Panc1 (cell line): Measurements from ENCODE around the gene IFRD1.

Experiments
- POLR2AphosphoS5 ChIP-seq: IDR thresholded peaks from 2 replicates; pipeline ENCODE4 v1.6.1; 2012; ENCODE audit warnings: mild to moderate bottlenecking, low read depth, low read length, moderate library complexity
- REST ChIP-seq, 2 experiments: IDR thresholded peaks; 2 replicates each; pipeline ENCODE4 v1.6.1; 2011 to 2012; ENCODE audit warnings: low read depth in 2 of 2, control low read depth in 1 of 2, low read length in 1 of 2, mild to moderate bottlenecking in 1 of 2, moderate library complexity in 1 of 2; ENCODE audit not compliant: insufficient read depth in 1 of 2
- SIN3A ChIP-seq: IDR thresholded peaks from 2 replicates; pipeline ENCODE4 v1.6.1; 2012; ENCODE audit warnings: low read depth, mild to moderate bottlenecking, low read length, moderate library complexity, borderline replicate concordance; ENCODE audit not compliant: insufficient read depth
- TCF7L2 ChIP-seq: IDR thresholded peaks from 2 replicates; pipeline ENCODE4 v1.6.1; 2011; ENCODE audit warnings: mild to moderate bottlenecking, low read depth, low read length, inconsistent platforms
- TF ChIP-seq, protein P1 (sequence below): fragments of 450-650 bp; IDR thresholded peaks from 2 replicates; pipeline ENCODE4 v1.5.1; 2017; ENCODE audit warnings: mild to moderate bottlenecking

GRCh38 chr7:112476390-112477052, 26.3 kb downstream of the IFRD1 start:
- TF ChIP-seq, protein P1, sequence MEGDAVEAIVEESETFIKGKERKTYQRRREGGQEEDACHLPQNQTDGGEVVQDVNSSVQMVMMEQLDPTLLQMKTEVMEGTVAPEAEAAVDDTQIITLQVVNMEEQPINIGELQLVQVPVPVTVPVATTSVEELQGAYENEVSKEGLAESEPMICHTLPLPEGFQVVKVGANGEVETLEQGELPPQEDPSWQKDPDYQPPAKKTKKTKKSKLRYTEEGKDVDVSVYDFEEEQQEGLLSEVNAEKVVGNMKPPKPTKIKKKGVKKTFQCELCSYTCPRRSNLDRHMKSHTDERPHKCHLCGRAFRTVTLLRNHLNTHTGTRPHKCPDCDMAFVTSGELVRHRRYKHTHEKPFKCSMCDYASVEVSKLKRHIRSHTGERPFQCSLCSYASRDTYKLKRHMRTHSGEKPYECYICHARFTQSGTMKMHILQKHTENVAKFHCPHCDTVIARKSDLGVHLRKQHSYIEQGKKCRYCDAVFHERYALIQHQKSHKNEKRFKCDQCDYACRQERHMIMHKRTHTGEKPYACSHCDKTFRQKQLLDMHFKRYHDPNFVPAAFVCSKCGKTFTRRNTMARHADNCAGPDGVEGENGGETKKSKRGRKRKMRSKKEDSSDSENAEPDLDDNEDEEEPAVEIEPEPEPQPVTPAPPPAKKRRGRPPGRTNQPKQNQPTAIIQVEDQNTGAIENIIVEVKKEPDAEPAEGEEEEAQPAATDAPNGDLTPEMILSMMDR: no peak
- TF ChIP-seq REST (IDR thresholded peaks at IDR 0.05; ENCODE audit: insufficient read depth in 1 of 2, low read depth in 2 of 2, low read length in 1 of 2) (no peak), POLR2AphosphoS5 (no peak), TCF7L2 (no peak), SIN3A (no peak)
